KBM-7 (cell line): Measurements from ENCODE around the gene NEMP2.

ENCODE experiments used
- DNase-seq: peaks from one replicate; pipeline ENCODE4 v3.0.0-alpha.2; 2015
- in situ Hi-C: fragments of 300-500 bp; cut with MboI; formaldehyde crosslinking; loops from 2 replicates; pipeline ENCODE4 v1.14.3; 2020; ENCODE audit warnings: low sequenced_read_pairs, low pct_unique_long_range_greater_than_20kb, mixed read lengths

The NEMP2 gene, protein sequence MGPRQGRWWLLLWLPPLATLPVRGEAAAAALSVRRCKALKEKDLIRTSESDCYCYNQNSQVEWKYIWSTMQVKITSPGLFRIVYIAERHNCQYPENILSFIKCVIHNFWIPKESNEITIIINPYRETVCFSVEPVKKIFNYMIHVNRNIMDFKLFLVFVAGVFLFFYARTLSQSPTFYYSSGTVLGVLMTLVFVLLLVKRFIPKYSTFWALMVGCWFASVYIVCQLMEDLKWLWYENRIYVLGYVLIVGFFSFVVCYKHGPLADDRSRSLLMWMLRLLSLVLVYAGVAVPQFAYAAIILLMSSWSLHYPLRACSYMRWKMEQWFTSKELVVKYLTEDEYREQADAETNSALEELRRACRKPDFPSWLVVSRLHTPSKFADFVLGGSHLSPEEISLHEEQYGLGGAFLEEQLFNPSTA

DNA sequence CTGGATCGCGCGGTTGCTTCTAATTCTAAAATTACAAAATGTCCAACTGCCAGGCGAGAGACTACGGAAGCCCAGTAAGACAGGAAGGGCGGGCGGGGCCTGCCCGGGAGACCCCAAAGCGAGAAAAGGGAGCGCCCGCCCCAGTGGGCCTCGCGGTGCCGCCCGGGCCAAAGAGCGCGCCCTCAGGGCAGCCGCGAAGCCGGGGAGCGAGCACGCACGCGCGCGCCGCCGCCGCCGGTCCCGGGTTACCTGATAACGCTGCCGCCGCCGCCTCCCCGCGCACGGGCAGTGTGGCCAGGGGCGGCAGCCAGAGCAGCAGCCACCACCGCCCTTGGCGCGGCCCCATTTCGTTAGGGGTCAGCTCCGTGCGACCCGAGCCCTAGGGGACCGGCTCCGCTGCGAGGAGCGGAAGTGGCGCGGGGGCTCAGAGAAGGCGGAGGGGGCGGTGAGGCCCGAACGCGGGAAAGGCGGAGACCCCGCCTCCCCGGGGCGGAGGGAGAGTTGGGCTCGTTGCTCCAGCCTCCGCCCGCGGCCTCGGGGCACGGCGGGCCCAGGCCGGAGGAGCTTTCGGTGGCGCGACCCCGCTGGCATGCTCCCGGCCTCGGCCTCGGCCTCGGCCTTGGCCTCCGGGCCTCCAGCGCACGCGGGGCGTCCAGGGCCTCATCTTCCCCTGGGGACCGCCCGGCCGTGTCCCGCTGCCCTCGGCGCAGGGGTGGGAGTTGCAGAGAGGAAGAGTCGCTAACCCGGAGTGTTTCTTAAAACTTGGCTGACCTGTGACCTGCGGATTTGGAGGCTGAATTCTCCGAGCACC, at the start of gene NEMP2:
Gene NEMP2, minus strand, starts transcription at position 413 of the 811 bp plus-strand sequence. Its CDS starts 67 bp downstream, at position 346.
- in situ Hi-C loops, result no loop called here

DNA sequence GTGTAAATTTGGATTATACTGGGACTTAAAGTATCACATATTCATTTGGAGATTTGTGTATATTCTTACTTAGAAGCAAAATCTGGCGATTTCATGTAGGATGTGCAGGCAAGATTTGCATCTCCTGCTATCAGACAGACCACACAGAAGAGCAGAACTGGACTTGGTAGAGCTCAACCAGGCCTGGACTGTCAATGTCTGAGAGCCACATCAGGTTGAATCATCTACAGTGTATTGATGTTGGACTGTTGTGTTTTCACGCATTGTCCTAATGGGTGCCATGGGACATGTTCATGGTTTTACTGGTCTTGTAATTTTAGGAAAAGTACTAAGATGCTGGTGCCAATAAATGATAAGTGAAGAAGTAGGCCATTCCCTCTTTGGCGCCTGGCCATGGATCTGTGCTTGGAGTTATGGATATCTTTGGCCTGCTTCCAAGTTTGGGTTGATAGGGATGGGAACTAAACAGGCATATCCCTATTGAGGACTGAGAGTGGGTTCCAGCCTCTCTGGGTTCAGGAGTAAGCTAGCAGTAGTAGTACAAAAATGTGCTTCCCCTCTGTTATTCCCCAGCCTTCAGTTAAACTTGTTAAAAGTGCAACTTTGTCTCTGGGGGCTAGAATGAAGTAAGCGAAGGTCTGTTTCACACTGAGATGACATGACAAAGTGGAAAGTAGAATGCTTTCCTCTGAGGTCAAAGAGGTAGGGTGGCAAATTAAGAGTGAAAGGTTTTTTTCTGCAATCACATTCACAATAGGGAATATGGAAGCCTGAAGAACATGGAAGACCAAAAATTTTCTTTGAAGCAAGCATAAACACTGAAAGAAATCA, 49.2 kb upstream of the NEMP2 start:
- in situ Hi-C loops, result no loop called here
- DNase-seq, result no peak

More for the DNA sequence above, at the start of gene NEMP2:
- peak; percentile 87 for DNase-seq

DNA sequence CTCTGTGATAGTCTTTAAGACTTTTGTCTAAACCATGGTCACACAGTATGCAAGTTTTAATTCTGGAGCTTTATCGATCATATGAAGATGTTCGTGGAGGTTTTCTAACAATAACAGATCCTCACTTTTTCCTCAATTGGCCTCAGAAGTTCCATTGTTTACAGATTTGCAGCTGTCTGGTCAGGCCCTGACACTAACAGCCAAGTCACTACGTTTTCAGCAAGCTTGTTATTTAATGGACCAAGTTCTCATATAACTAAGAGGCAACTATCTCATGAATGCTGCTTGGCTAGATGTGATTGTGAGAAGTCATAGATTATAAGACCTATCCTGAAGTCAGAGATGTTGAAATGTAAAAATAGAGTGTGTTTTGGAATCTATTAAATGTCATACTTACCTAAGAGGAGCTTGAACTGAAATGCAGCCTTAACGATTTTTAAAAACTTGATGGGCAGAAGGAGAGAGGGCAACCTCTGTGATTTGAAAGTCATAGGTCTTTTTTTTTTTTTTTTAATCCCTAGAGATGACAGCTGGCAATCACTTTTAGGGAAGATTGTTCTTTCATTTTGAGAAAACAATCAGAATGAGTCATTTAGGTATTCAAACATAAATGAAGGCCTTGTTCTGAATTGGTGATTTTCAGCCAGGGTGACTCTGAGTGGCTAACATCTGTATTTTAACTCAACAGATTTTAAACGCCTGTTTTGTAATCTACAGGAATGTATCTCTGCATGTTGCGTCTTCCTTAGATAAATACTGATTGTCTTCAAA, 48.4 kb upstream of the NEMP2 start:
- DNase-seq, result no peak
- in situ Hi-C loops, result no loop called here

DNA sequence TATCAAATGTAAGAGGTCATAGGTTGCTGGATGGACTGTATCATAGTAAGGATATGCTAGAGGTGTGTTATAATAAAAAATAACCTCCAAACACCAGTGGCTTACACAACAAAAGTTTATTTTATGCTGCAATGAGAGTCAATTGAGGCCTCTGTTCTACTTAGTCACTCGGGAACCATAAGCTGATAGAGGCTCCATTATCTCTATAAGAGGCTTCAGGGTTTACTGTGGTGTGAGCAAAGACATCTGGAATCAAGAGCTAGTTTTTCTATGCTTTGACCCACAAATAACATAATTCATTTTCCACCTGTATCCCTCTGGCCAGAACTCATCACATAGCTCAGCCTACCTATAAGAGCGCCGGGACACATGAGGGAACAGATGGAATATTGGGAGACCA, 47.5 kb upstream of the NEMP2 start:
- DNase-seq, result no peak
- in situ Hi-C loops, result no loop called here

DNA sequence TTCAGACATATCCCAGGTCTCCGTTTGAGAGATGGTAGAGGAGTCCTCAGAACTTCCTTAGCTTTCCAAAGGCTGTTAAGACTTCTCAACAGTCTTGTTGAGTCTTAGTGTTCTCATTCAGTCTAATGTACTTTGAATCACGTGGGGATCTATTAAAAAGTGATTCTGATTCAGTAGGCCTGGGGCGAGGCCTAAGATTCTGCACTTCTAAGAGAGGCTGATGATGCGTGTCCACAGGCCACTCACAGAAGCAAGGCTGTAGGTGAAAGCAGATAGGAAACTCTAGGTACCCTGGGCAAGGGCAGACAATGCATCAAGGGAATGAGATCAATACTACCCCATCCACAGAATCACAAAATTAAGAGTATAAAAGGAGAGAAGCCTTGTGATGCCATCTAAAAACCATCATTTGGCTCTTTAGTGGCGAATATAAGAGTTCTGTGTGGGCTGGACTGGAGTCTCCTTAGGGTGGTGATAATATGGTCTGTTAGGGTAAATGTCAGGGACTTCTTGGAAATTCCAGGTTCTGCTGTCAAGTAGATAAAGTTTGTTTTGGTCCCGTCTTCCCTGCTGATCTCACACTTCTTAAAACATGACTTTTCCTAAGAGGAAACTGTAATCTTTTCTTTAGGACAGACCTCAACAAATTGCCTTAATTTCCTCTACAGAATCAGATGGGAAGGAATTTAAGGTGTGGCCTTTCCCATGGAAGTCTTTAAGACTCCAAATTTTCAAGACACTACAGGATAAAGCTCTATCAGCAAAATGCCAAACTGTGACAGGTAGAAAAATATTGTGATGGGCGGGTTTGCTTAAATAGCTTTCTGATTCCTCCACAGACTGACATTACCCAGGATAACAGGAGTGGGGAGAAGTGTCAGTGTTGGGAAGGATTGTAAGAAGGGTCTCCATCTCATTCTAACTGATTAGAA, 45.7 kb upstream of the NEMP2 start:
- DNase-seq, result no peak
- in situ Hi-C loops, result no loop called here

DNA sequence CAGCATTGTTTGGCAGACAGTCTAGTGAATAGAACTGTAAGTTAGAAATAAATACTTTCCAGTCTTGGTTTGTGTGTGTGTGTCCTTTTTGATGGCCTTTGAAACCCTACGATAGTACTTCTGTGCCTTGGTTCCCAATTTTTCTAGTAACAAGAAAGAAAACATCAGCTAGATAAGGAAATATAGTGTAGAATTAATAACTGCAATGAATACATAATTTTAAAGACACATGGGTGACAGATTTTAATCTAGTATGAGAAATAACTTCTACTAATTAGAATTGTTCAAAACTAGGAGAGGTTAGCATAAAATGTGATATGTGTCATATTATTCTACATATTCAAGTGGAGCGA, 44.5 kb upstream of the NEMP2 start:
- DNase-seq, result no peak
- in situ Hi-C loops, result no loop called here

DNA sequence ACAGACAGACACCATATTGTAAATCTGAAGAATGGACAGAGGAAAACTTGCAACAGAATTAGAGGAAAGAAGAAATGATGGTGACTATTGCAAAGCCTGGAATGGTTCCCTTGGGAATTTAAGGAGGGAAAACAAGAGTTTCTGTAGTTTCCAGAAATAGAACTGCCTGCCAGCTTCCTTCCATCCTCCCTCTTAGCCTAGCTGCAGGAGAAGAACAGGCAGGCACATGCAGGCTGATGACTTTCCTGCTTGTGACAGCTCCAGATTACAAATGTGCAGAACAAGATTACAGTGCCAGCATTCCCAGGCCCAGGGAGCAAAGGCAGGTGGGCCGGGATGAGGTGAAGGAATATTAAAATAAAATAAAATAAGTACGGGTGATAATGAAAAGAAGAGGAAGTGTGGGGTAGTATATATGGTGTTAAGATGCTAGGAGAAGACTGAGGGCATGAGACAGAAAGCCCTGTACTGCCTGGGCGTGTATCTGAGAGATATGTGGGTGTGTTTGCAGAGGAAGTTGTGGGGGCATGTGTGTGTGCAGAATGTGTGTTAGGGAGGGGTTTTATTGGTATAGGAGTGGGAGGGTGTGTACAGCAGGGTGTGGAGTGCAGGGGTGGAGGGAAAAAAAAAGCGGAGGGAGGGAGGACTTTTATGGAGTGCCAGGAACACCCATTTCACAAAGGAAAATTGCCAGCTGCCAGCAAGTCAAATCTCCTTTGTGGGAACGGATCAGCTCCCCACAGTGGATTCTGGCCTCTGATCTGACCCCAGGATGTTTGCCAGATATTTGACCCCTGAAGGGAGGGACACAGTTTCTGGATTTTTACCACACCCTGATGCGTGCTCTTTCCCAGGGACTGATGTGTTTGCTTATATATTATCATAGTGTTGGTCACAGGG, 43.9 kb upstream of the NEMP2 start:
- in situ Hi-C loops, result no loop called here
- peak; percentile 86 for DNase-seq

DNA sequence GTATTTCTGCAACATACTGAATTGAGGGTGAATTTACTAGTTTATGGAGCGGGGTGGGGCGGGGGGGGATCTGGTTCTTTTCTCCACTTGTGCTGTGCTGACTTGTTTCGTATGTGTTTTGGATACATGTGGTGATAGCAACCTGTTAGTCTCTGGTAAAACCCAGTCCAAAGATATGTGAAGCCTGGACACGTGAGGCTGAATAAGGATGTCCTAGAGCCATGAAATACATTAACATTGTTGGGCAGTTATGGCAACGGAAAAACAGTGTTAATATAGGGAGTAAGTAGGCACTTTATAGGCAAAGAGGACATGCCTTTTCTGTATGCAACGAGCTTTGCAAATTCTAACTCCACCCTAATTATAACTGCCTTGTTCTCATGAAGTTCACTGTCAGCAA, 42.1 kb upstream of the NEMP2 start:
- no peak for DNase-seq
- in situ Hi-C loops, result no loop called here

DNA sequence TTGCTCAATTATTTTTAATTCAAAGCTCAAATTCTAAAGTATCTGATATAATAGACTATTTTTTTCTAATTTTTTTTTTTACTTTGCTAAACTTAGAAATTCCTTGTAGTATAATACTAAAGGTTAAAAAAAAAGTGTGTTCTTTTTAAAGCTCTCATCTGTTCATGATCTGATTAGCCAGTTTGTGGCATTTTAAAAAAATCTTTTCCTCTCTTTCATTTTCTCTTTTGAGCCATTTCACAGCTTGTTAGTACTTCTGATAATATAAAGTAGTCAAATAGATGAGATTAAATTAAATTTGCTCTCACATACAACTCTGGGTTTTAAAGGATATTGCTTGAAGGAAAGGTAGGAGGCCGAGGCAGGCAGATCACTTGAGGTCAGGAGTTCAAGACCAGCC, 40.7 kb upstream of the NEMP2 start:
- no peak for DNase-seq
- in situ Hi-C loops, result no loop called here

DNA sequence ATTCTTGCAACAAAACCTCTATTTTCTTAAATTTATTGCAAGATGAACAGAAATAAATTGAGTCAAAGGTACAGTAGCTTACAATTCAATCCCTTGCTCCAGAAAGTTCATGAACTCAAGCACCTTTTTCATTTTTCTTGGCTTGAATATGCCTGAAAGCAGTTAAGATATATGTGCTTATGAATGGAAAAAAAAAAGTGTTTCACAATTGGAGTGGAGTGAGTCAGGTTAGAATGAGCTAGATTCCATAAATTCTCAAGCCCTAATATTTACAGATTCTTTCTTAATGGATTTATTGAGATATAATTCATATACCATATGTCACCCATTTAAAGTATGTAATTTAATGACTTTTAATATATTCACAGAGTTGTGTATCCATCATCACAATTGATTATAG, 39.6 kb upstream of the NEMP2 start:
- in situ Hi-C loops, result no loop called here

DNA sequence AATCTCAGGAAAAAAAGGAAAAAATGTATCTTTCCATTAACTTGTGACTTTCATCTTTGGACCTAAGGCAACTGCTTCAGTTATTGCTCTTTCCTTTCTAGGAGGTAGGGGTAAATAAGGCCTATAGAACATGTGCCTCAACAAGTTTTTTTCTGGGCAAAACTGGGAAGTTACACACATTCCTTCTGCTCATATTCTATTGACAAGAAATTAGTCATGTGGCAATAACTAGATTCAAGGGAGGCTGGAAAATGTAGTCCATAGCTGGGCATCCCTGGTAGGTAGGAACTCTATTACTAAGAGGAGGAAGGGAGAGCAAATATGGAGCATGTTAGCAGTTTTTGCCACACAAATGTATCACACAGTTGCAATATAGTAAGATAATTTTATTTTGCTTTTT, 37.7 kb upstream of the NEMP2 start:
- no peak for DNase-seq
- in situ Hi-C loops, result no loop called here

More for the DNA sequence above, 39.6 kb upstream of the NEMP2 start:
- DNase-seq, result no peak

DNA sequence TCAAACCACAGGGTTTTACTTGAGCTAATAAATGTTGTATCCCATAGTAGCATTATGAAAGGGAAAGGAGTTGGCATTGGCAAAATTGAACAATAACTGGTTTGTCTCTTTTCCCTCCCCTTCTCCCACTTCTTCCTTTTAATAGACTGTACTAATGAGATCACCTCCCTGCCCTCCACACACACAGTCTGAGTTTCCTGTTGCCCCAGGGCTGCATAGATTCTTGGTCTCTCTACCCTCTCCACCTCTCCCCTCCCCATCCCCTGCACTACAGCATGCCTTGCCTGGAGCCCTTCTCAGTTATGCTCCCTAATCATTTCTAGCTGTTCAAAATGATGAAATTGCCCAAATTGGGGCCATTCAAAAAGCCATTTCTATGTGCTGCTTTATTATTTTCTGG, 37.2 kb upstream of the NEMP2 start:
- DNase-seq, result peak; percentile 21
- in situ Hi-C loops, result no loop called here

DNA sequence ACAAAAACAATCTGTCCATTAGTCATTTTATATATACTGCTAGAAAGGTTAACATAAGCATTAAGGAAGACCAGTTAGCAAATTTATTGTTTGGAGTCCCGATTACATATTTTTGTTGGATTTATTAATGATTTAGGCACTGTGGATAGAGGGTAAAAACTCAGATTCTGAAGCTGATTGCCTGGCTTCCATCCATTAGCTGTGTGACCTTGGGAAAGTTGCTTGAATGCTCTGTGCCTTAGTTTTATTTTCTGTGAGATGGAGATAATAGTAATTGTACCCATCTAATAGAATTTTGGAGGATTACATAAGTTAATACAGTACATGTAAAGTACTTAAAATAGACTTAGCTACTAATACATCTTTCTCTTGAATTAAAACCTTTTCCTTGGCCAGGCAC, 36.3 kb upstream of the NEMP2 start:
- in situ Hi-C loops, result no loop called here

DNA sequence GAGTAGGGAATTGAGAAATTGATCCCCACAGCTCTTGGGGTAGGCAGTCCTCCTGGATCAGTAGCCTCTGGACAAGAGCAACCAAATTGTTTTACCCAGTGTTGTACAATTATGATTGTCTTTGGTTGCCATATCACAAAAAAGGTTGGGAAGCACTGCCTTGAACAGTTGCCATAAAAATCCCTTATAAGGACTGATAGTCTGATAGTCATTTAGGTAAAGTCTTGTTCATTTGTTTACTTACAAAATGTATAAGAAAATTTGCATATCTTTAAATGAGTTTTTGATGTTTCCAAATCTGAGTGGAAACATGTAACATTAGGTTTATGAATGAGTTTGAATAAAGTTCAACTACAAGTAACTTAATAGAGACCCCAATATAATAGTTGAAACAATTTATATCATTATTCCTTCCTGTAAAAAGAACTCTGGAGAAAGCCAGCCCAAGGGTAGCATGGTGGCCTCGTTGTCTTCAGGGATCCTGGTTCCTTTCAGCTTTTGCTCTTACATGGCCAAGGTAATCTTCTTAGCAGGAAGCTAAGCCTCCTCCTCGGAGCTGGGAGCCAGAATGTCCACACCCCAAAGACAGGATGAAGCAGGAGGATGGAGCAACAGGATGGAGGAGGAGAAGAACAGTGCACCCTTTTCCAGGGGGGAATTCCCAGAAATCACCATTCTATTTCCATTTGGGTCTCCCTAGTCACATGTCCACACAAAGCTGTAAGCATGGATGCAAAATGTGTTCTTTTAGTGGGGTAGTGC, 35.7 kb upstream of the NEMP2 start:
- DNase-seq, result no peak
- in situ Hi-C loops, result no loop called here

More for the DNA sequence above, 36.3 kb upstream of the NEMP2 start:
- DNase-seq, result no peak

DNA sequence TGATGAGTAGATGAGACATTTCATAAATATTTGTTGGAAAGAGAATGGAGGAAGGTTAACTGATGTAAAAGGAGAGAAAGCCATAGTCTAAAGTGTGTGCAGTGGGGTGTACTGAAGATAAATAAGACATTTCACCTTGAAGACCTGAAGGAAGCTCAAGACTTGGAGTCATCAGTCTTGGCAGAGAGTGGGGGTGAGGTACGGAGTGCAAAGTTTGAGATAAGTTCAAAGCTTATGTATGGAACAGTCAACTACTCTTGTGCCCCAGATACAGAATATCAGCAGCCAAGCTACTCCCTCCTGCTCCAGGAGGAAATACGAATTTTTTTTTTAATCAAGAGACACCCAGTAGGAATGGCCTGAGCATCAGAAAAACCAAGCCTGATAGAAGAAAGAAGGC, 30.3 kb upstream of the NEMP2 start:
- in situ Hi-C loops, result no loop called here

DNA sequence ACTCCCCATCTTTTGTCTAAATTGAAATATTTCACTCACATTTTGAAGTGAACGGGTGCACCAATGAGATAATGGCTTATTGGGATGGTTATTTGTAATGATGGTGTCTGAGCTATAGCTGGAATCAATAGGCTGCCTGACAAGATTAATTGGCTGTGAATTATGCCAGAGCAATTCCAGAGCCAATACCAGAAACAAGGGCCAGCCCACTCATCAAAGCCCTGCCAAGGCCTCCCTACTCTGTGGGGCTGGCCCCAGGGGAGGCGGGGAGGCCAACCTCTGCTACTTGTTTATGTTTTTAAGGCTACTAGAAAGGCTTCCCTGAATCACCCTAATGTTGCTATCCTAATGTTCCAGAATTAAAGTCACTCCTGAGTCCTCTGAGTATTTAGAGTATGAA, 29.1 kb upstream of the NEMP2 start:
- no peak for DNase-seq
- in situ Hi-C loops, result no loop called here

More for the DNA sequence above, 30.3 kb upstream of the NEMP2 start:
- no peak for DNase-seq
